Thyroid gland (tissue), 4 donors: ENCODE measurements around the gene THAP9. TPM values are rescaled to one million over a fixed set of nuclear protein-coding genes. Genes with fewer than 3 reads are reported as not detected.
"Not testable (repeated sequence)": the region's sequence is repeated elsewhere in the genome, so short reads cannot be mapped to it uniquely, and the experiment has no call there.

Experiments
- DNase-seq, 2 donors: peaks; one replicate each; pipeline ENCODE4 v3.0.0-alpha.2; 2019
- H3K27ac ChIP-seq, 3 donors: fragments of 200-600 bp; sonication (generic); 1 replicate in 2 of 3; 2 replicates in 1 of 3; pipeline ENCODE4 v1.5.1; 2016 to 2019; ENCODE audit warnings: mild to moderate bottlenecking in 1 of 3, moderate library complexity in 1 of 3
- H3K27me3 ChIP-seq: fragments of 200-600 bp; sonication (generic); one replicate; pipeline ENCODE4 v1.5.1; 2019
- H3K36me3 ChIP-seq, 2 donors: fragments of 200-600 bp; sonication (generic); one replicate each; pipeline ENCODE4 v1.5.1; 2016 to 2019
- H3K4me1 ChIP-seq, 2 donors: fragments of 200-600 bp; sonication (generic); one replicate each; pipeline ENCODE4 v1.5.1; 2017 to 2019
- H3K4me3 ChIP-seq, 3 donors: fragments of 200-600 bp; sonication (generic); replicated peaks in 1 of 3; 1 replicate in 2 of 3; 2 replicates in 1 of 3; pipeline ENCODE4 v1.5.1; 2016; ENCODE audit warnings: mild to moderate bottlenecking in 1 of 3
- H3K9me3 ChIP-seq: fragments of 200-600 bp; sonication (generic); one replicate; pipeline ENCODE4 v1.5.1; 2017
- POLR2A ChIP-seq, 2 donors: fragments of 450-650 bp; IDR thresholded peaks; one replicate each; pipeline ENCODE4 v1.6.1; 2017; ENCODE audit warnings: antibody characterized with exemption in 2 of 2, mild to moderate bottlenecking in 2 of 2, moderate library complexity in 1 of 2
- WGBS, 2 donors: methylation state at CpG; one replicate each; pipeline ENCODE4 v1.1.5; 2017; 5-methylcytosine and 5-hydroxymethylcytosine counted together
- intact Hi-C: fragments of 100-400 bp; cut with DNase I; formaldehyde crosslinking; loops from one replicate; pipeline ENCODE4 v1.15.1; 2023
- total RNA-seq, 4 donors: library from RNA; depleted of rRNA; stranded (reverse); fragments of >200 nt; gene quantifications; one replicate each; pipeline ENCODE4 v1.2.3, GENCODE V29; 2016
- TF ChIP-seq, protein P1 (sequence below), 6 experiments: fragments of 200-600 bp in 3 of 6; fragments of 450-650 bp in 3 of 6; sonication (generic) in 3 of 6; IDR thresholded peaks; one replicate each; pipeline ENCODE4 v1.5.1; 2016 to 2019; ENCODE audit warnings: antibody characterized with exemption in 6 of 6, mild to moderate bottlenecking in 2 of 6, inconsistent platforms in 1 of 6, moderate library complexity in 1 of 6

THAP9 gene
- total RNA-seq, 4 donors from 2014 or later = 8.1 to 13.8 (median 10.7) TPM

DNA sequence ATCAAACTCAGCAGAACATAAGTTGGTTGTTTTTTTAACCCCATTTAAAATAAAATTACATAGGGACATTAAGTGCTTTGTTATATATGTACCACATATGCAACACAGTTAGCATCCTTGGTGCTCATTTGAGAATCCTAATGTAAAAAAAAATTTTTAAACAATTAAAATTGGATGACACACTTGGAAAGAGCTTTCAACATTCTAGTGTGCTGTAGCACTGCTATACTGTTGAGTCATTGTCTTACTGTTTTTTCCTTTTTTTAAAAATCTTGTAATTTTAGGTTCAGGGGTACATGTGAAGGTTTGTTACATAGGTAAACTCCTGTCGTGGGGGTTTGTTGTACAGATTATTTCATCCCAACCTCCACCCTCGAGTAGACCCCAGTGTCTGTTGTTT is 12.8 kb downstream of the THAP9 start:
- DNase-seq = no peak
- Histone ChIP-seq H3K27ac (no peak overlapping the region), H3K9me3 (no peaks in the 10 kb centered on the region), H3K4me1 (no peaks in the 10 kb centered on the region), H3K27me3 (no peaks in the 10 kb centered on the region), H3K36me3 (peaks cover 0 to 7% of the 10 kb centered on the region in 2 donors), H3K4me3 (no peak overlapping the region)
- TF ChIP-seq, protein P1, sequence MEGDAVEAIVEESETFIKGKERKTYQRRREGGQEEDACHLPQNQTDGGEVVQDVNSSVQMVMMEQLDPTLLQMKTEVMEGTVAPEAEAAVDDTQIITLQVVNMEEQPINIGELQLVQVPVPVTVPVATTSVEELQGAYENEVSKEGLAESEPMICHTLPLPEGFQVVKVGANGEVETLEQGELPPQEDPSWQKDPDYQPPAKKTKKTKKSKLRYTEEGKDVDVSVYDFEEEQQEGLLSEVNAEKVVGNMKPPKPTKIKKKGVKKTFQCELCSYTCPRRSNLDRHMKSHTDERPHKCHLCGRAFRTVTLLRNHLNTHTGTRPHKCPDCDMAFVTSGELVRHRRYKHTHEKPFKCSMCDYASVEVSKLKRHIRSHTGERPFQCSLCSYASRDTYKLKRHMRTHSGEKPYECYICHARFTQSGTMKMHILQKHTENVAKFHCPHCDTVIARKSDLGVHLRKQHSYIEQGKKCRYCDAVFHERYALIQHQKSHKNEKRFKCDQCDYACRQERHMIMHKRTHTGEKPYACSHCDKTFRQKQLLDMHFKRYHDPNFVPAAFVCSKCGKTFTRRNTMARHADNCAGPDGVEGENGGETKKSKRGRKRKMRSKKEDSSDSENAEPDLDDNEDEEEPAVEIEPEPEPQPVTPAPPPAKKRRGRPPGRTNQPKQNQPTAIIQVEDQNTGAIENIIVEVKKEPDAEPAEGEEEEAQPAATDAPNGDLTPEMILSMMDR (IDR thresholded peaks at IDR 0.05) = no peak
- TF ChIP-seq POLR2A (IDR thresholded peaks at IDR 0.05) = no peak
- intact Hi-C loops = no loop called here
- 46 to 49% methylated on average over 2 of the region's 2 CpGs for WGBS, 2 donors

DNA sequence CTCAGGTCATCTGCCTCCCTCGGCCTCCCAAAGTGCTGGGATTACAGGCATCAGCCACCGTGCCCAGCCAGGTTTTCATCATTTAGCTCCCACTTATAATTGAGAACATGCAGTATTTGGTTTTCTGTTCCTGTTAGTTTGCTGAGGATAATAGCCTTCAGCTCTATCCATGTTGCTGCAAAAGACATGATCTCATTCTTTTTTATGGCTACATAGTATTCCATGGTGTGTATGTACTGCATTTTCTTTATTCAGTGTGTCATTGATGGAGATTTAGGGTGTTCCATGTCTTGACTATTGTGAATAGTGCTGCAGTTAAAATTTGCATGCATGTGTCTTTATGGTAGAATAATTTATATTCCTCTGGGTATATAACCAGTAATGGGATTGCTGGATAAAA is 13.4 kb downstream of the THAP9 start:
- H3K9me3 ChIP-seq, H3K27ac ChIP-seq, H3K36me3 ChIP-seq, H3K27me3 ChIP-seq, DNase-seq, H3K4me1 ChIP-seq, H3K4me3 ChIP-seq, intact Hi-C loops: not testable (repeated sequence)
- 96 to 98% methylated on average over 2 of the region's 2 CpGs for WGBS, 2 donors

DNA sequence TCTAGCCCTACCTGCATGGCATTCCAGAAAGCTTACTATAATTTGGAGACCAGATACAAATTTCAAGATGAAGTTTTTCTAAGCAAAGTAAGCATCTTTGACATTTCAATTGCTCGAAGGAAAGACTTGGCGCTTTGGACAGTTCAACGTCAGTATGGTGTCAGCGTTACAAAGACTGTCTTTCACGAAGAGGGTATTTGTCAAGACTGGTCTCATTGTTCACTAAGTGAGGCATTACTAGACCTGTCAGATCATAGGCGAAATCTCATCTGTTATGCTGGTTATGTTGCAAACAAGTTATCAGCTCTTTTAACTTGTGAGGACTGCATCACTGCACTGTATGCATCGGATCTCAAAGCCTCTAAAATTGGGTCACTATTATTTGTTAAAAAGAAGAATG is 17.6 kb downstream of the THAP9 start:
- intact Hi-C loops = no loop called here
- no peak for DNase-seq
- Histone ChIP-seq H3K27me3 (no peaks in the 10 kb centered on the region), H3K36me3 (peaks cover 0 to 7% of the 10 kb centered on the region in 2 donors), H3K4me1 (peaks cover 4 to 5% of the 10 kb centered on the region in 2 donors), H3K27ac (no peak overlapping the region), H3K4me3 (no peak overlapping the region), H3K9me3 (no peaks in the 10 kb centered on the region)
- no peak for TF ChIP-seq POLR2A (IDR thresholded peaks at IDR 0.05)
- TF ChIP-seq, protein P1 (IDR thresholded peaks at IDR 0.05) = no peak
- 89 to 91% methylated on average over 7 of the region's 7 CpGs for WGBS, 2 donors

DNA sequence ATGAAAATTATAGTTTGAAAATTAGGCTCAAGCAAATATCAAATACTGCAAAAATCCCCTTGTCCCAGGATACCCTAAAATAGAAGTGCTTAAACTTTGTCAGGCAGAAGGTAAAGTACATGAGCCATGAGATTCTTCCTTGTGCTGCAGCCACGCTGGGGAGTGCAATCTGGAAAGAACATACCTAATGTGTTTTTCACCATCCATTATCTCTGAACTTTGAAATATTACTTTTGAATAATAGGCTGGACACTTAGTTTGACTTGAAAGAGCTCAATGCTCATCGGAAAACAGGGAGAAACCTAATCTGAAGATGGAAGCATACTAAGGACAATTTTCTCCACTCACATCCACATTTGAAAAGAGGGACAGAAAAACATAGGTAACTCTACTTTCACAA is 18.9 kb downstream of the THAP9 start:
- H3K4me1 ChIP-seq = peaks cover 5% of the 10 kb centered on the region in 2 donors
- no peaks in the 10 kb centered on the region for H3K27me3 ChIP-seq
- peaks cover 0 to 7% of the 10 kb centered on the region in 2 donors for H3K36me3 ChIP-seq
- no peak overlapping the region for H3K4me3 ChIP-seq
- TF ChIP-seq, protein P1 (IDR thresholded peaks at IDR 0.05) = no peak
- TF ChIP-seq POLR2A (IDR thresholded peaks at IDR 0.05) = no peak
- no peak for DNase-seq
- no peak overlapping the region for H3K27ac ChIP-seq
- no peaks in the 10 kb centered on the region for H3K9me3 ChIP-seq
- 87 to 93% methylated on average over 2 of the region's 2 CpGs for WGBS, 2 donors
- intact Hi-C loops = no loop called here

DNA sequence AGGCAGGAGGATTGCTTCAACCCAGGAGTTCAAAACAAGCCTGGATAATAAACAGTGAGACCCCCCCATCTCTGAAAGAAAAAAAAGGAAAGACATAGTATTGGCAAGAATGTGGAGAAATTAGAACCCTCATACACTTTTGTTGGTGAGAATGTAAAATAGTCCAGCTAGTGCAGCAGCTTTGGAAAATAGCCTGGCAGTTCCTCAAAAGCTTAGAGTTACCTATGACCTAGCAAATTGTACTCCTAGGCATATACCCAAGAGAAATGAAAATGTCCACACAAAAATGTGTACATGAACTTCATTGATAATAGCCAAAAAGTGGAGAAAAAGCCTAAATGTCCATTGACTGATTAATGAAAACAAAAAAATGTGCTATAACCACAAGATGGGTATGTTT is 21.3 kb downstream of the THAP9 start:
- Histone ChIP-seq H3K4me1 (peaks cover 5% of the 10 kb centered on the region in 2 donors), H3K9me3 (no peaks in the 10 kb centered on the region), H3K4me3 (no peak overlapping the region), H3K27me3 (no peaks in the 10 kb centered on the region), H3K36me3 (peaks cover 0 to 4% of the 10 kb centered on the region in 2 donors), H3K27ac (peak overlapping the region in 2 of 3 donors; percentile 47 to 48)
- no peak for TF ChIP-seq POLR2A (IDR thresholded peaks at IDR 0.05)
- TF ChIP-seq, protein P1 (IDR thresholded peaks at IDR 0.05) = no peak
- intact Hi-C loops = no loop called here
- DNase-seq = no peak
